ENCODE data around the gene WWOX.
"Not testable (repeated sequence)": the region's sequence is repeated elsewhere in the genome, so short reads cannot be mapped to it uniquely, and the experiment has no call there.

WWOX gene

DNA sequence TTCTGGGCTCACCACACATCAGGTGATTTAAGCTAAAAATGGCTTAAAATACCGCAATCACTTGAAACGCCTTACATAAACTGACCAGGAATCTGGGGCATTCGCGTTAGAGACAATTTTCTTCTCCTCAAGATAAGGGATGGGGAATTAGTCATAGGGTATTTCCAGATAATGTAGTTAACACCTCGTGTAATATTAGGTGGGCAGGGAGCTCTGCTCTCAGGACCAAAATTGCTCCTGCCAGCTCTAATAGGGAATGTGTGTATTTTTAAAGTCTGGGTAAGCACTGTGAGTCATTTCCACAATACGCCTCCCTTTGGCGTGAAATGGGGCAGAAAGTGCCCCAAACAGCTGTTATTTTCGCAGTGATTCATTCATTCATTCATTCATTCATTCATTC is 1092.5 kb downstream of the WWOX start:
- in situ Hi-C loops (cut with MboI; ENCODE audit: low sequenced_read_pairs), result no loop called here

DNA sequence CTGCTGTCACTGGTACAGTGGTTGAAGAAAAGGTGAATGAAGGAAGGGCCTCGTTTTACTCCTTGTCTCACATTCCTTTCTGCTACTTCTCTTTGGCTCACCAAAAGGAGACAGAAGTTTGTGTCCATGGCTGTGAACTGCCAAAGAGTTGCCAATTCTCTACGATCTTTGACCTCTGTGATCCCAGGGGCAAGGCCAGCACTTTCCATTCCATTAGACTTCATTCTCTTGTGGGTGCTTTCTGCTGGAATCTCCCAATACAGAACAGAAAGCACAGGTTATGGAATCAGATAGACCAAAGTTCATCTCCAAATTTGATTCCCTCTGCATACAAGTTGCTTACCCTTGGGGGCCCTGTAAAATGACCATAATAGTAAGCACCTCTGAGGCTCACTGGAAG is 1093.5 kb downstream of the WWOX start:
- in situ Hi-C loops (cut with MboI; ENCODE audit: low sequenced_read_pairs), result no loop called here

DNA sequence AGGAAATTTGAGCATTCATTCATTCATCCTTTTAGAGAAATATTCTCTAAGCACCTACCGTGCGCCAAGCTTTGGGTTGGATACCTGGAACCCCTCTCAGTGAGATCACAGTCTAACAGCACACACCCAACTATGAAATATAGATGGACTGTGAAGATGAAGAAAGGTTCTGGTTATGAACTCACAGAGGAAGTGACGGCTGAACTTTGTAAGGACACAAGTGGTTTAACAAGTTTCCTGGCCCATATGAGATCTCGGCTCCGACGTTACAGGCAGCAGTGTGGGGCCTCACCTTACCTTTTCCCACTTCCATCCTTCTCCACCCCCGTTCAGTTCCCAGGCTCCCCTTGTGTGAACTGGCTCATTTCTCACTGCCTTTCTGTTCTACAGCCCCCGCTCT is 1094.8 kb downstream of the WWOX start:
- in situ Hi-C loops (cut with MboI; ENCODE audit: low sequenced_read_pairs), result no loop called here

DNA sequence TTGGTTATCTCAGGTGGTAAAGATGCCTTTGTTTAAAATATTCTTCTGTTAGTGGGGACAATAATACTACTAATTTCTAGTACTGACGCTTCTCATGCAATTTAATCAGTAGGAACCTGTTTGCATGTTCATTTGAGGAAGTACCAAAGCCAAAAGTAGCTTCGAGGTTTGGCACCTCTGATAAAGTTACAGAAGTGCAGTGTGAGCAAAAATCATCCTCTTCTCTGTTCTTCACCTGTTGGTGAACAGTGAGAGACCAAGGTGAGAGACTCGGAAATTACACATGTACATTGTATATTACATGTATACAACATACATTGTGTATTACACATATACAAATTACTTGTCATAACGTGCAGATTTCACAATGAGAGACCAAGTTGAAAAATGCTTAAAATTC is 1096.5 kb downstream of the WWOX start:
- in situ Hi-C loops (cut with MboI; ENCODE audit: low sequenced_read_pairs), result no loop called here

DNA sequence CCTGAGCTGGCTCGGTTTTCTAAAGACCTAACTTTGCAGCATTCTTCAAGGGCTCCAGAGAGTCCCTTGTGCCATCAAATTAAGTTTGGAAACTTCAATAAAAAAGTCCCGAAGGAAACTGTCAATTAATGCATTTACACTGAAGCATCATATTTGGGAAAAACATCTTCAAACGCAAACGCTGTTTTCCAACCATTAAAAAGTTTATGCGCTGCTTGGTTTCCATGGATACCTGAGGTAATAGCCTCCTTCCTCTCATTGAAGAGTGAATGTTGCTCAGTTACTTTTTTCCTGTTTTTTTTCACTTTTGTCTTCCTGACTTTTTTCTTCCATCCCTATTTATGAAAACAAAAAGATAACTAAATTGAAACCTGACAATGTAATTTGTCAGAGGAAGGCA is 1102.0 kb downstream of the WWOX start:
- in situ Hi-C loops (cut with MboI; ENCODE audit: low sequenced_read_pairs), result no loop called here

DNA sequence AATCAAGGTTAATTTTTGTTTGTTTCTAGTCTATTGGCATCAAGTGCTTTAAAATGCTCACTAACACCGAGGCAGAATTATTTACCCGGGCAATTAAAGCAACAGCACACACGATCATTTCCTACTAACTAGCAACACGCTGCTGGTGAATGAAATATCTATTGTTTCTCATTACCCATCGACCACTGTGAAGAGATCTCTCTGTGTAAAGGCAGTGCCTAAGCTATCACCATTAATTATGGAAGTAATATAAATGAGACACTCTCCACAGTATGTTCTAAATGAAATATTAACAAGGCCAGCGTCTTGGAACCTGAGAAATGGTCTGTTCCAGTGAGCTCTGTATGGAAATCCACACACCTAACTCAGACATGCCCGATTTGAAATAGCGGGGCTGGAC is 1103.5 kb downstream of the WWOX start:
- in situ Hi-C loops (cut with MboI; ENCODE audit: low sequenced_read_pairs), result no loop called here

DNA sequence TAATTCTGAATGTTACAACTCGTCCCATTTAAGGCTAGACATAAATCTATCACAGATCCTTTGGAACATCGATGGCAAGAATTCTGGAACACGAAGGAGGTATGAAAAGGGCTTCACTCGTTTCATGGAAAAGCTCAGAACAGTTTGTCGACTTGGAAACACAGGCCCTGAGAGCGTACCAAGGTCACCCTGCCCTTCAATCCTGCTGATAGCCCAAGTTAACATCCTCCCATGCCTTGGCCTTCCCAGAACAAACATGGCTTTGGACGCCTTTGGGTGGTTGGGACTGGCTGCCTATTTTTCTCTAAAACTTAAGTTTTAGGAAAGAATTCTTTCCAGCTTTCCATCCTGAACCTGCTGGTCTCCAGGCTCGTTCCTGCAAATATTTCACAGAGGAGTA is 1105.0 kb downstream of the WWOX start:
- in situ Hi-C loops (cut with MboI; ENCODE audit: low sequenced_read_pairs), result no loop called here

DNA sequence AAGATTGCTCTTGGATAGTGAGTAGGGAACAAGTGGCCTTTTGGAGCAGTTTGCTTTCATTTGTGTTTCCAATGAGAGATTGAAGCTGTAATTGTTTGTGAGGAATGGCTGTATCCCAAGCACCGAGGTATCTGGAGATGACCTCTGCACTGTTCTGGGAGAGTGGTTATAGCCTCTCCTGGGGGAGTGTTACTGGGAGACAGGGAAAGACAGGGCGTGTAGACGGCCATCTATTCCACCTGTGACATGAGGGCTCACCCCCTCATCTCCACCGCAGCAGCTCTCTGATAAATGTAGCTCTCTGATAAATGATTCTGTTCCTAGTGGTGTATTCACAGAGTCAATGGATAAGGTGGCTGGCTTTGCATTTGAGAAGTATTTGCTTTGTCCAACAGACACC is 1107.4 kb downstream of the WWOX start:
- in situ Hi-C loops (cut with MboI; ENCODE audit: low sequenced_read_pairs), result no loop called here

DNA sequence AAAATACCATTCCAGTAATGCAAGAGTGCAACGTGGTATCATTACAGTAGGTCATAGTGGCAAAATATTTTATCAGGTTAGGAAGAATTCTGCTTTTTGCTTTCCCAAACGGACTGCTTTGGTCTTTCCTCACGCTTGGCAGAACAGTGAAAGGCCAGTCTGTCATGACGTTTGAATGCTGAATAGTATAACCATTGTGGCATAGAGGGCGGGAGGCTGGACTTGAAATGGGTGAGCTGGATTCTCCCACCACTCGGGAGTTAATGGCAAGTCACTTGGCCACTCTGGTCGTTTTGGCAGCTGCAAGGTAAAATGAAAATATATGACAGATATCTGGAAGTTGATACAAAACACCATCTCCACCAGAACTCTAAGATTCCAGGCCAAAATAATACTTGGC is 1109.9 kb downstream of the WWOX start:
- in situ Hi-C loops (cut with MboI; ENCODE audit: low sequenced_read_pairs), result no loop called here

DNA sequence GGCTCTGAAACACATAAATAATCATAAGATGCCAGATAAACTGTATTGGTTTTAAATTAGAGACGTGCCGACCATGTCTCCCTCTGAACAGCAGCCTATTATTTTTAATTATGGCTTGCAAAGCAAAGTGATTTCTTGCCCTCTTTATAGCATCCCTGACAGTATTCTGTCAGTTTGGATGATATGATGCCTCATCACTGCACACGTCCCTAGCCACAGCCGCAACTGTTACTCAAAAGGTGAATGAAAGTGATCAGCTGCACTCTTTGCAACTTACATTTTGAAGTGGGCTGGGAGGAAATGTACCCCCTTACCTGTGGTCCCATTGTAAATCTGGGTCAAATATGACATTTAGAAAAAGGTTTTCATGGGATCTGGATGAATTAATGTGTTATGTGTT is 1111.2 kb downstream of the WWOX start:
- in situ Hi-C loops (cut with MboI; ENCODE audit: low sequenced_read_pairs), result no loop called here

DNA sequence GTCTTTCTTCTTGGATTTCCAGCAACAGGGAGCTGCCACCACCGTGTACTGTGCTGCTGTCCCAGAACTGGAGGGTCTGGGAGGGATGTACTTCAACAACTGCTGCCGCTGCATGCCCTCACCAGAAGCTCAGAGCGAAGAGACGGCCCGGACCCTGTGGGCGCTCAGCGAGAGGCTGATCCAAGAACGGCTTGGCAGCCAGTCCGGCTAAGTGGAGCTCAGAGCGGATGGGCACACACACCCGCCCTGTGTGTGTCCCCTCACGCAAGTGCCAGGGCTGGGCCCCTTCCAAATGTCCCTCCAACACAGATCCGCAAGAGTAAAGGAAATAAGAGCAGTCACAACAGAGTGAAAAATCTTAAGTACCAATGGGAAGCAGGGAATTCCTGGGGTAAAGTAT is 1112.1 kb downstream of the WWOX start:
- in situ Hi-C loops (cut with MboI; ENCODE audit: low sequenced_read_pairs), result no loop called here

DNA sequence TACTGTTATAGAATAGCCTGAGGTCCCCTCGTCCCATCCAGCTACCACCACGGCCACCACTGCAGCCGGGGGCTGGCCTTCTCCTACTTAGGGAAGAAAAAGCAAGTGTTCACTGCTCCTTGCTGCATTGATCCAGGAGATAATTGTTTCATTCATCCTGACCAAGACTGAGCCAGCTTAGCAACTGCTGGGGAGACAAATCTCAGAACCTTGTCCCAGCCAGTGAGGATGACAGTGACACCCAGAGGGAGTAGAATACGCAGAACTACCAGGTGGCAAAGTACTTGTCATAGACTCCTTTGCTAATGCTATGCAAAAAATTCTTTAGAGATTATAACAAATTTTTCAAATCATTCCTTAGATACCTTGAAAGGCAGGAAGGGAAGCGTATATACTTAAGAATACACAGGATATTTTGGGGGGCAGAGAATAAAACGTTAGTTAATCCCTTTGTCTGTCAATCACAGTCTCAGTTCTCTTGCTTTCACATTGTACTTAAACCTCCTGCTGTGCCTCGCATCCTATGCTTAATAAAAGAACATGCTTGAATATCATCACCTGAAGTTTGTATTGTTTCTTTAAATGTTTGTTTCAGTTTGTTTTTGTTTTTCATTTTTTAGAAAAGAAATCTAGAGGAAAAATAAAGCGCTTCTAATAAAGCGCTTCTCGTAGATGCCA is 1112.8 kb downstream of the WWOX start:
- in situ Hi-C loops (cut with MboI; ENCODE audit: low sequenced_read_pairs), result no loop called here

DNA sequence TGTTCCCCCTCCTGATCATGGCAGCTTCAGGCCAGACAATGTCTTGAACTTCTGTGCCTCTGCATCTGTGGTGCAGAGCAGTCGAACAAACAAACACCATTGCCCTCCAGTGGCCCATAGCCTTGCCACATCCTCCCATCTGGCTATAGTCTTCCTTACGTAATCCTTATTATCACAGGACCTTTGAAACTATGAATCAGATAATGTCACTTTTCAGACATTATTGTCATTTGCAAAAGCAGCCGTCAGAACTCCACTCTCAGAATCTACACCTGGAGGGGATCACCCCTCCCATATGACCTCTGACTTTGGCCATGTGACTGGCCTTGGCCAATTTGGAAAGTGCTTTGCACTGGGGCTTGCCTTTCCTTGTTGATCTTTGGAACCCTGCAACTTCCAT is 1113.8 kb downstream of the WWOX start:
- in situ Hi-C loops (cut with MboI; ENCODE audit: low sequenced_read_pairs), result no loop called here

DNA sequence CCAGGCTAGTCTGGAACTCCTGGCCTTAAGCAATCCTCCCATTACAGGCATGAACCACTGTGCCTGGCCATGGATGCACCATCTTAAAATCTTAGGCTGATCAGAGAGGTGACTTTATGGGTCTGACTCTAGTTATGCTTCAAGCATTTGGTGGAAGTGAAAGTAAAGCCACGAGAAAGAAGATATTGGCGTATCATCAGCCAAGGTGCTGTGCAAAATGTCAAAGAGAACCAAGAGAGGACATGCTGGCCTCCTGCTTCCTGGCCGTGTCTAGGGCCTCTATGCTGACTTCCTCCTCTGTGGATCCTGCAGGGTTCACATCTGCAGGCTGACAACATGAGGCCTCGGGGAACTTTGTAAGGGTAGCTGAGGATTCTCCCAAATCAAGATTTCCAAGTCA is 1115.8 kb downstream of the WWOX start:
- in situ Hi-C loops (cut with MboI; ENCODE audit: low sequenced_read_pairs), result no loop called here

DNA sequence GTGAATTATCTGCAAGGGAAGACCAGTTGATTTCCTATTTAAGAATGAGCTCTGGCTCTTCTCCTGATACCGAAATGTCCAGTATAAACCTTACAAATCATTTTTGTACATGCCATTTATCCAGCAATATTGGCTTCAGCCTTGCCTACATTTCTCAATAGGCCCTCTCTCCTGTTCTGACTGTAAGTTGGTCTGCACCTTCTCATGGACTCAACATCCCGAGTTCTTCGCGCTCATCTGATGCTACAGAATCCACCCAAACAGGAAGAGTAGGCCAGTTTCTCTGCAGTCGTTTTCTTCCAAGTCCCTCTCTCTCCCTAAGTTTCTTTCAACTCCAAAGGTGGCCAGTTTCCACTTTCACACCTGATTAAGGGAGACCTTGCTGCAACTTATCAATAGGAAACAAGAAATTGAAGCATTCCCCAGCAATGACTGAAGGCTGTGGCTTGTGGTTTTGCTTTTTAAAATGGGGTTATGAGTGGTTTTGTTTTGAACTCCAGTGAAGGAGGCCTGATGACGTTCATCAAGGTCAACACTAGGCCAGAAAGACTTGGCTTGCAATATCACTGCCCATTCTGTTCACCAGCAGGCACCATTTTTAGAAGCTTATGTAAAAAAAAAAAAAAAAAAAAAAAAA is 1118.0 kb downstream of the WWOX start:
- in situ Hi-C loops (cut with MboI; ENCODE audit: low sequenced_read_pairs), result no loop called here

DNA sequence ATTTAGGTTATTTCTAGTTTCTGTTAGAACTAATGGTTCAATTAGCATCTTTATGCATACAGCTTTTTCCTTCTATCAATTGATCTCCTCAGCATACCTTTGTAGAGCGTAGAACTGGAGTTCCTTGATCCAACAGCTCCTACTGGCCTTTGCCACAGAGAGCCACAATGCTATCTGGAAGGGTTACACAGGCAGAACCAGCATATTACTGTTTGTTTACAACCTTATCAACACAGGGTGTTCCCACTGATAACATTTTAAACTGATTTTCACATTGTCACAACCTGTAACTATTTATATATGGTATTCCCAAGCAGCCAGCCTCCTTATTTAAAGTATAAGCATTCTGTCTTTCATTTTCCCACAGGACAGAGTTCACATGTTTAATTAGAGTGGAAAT is 1118.9 kb downstream of the WWOX start:
- in situ Hi-C loops (cut with MboI; ENCODE audit: low sequenced_read_pairs), result no loop called here

DNA sequence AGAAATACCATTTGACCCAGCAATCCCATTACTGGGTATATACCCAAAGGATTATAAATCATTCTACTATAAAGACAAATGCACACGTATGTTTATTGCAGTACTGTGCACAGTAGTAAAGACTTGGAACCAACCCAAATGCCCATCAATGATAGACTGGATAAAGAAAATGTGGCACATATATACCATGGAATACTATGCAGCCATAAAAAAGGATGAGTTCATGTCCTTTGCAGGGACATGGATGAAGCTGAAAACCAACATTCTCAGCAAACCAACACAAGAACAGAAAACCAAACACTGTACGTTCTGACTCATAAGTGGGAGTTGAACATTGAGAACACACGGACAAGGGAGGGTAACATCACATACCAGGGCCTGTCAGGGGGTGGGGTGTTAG is 1126.5 kb downstream of the WWOX start:
- in situ Hi-C loops (cut with MboI; ENCODE audit: low sequenced_read_pairs), result not testable (repeated sequence)

DNA sequence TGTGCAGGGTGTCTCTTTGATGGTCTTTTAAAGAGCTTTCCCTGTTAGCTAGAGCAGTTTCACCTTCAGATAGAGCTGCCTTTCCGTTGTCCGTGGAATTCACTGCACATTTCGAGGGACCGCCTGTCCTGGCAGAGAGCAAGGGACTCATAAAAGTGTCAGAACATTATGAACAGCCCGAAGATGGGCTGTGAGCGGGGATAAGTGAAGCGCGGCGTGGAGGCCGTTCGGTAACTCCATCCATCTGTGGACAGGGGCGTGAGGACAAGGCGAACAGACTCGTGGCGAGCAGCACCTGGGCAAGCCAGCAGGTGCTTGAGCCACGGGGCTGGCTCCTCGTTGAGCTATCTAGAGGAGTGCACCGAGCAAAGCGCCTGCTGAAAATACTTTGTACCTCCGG is 1129.9 kb downstream of the WWOX start:
- in situ Hi-C loops (cut with MboI; ENCODE audit: low sequenced_read_pairs), result no loop called here

DNA sequence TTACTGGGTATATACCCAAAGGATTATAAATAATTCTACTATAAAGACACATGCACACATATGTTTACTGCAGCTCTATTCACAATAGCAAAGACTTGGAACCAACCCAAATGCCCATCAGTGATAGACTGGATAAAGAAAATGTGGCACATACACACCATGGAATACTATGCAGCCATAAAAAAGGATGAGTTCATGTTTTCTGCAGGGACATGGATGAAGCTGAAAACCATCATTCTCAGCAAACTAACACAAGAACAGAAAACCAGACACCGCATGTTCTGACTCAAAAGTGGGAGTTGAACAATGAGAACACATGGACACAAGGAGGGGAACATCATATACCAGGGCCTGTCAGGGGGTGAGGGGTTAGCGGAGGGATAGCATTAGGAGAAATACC is 1146.2 kb downstream of the WWOX start:
- in situ Hi-C loops (cut with MboI; ENCODE audit: low sequenced_read_pairs), result not testable (repeated sequence)

DNA sequence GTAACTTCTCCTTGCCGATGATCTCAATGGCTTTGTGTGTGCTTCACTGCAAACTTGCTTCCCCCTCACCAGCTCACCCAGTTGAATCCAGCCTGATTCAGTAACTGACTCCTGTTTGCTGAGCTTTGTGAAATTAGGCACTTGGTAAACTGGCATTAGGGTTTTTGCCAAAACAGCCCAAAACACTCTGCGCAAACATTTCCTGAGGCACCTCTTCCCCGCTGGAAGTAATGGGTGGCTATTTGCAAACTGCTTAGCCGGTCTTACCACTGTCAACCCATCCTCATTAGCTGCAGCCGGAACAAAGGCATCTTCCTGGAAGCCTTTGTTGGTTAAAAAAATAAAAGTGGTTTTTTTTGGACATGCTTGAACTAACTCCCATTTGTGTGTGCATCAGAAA is 1147.9 kb downstream of the WWOX start:
- in situ Hi-C loops (cut with MboI; ENCODE audit: low sequenced_read_pairs), result no loop called here

DNA sequence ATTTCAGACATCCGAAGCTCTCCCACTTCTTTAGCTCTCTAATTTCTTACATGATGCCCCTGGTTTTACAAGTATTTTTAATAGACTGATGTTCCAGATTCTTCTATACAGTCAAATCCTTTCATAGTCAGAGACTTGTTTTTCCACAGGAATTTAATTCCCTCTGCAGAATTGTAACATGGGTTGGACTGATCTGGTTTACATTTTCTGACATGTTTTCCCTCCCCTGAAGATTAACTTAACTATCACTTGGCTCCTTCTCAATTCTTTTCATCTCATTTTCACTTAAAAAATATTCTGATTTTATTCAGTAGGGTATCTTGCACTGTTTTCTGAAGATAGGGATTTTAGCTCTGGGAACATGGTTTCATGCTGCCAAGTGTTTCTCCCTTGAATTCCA is 1148.9 kb downstream of the WWOX start:
- in situ Hi-C loops (cut with MboI; ENCODE audit: low sequenced_read_pairs), result no loop called here

DNA sequence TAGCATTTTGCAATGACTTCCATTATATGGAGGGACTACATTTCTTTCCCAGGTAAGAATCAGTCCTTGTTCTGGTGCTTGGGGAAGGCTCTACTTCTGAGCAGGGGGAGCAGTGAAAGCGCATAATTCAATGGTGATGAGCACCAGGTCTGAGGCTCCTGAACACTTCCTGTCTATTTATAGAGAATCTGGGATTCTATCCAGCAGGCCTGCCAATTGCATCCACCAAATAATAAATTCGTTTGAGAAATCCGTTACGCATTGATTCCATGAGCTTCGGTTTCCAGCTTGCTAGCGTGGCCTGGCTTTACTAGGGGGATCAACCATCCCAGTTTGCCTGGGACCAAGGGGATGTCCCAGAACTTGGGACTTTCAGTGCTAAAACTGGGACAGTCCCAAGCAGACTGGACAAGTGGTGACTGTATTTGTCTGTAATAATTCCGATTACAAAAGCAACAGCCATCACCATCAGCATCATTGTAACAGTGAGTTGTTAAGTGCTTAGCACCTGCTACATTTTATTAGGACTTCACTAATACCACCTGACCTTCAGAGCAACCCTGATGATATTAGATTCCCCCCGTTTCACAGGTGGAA is 1151.1 kb downstream of the WWOX start:
- in situ Hi-C loops (cut with MboI; ENCODE audit: low sequenced_read_pairs), result no loop called here

Measured in HL-60/S4 (cell line).